ENCODE measurements around the gene ATP5PB. TPM values are rescaled to one million over a fixed set of nuclear protein-coding genes. Genes with fewer than 3 reads are reported as not detected.
A peak's percentile ranks its signal among the peaks of the same experiment; 100 is the strongest.

ATP5PB gene
- total and polyA plus RNA-seq, 3 experiments from 2014 or later, result 351 to 455 (median 360) TPM

DNA sequence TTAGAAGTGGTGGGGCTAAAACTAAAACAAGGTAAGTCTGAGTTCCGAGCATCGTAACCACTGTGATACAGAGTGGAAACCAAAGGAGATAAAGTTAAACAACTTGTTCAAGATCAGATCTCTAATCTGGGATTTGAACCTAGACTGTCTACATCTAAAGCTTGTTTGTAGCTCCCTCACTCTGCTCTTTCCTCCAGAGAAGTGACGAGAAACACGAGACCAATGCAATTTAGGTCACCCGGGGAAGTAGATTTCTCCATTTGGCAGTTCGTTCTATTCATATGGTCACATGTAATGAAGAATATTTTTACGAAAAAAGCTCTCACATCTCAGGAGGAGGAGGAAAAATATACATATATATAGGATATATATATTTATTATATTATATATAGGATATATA lies 52.4 kb downstream of the ATP5PB start:
- Mint-ChIP-seq H3K9me3 (peaks cover 0 to 2% (median under 1%) of the 10 kb centered on the region in 5 donors), H3K36me3 (peaks cover 0 to 8% (median 1%) of the 10 kb centered on the region in 3 donors), H3K27ac (no peak overlapping the region), H3K4me3 (no peak overlapping the region), H3K4me1 (peaks cover 42 to 56% (median 50%) of the 10 kb centered on the region in 3 donors), H3K27me3 (no peaks in the 10 kb centered on the region)
- Histone ChIP-seq H3K4me3 (ENCODE audit: low read length) (no peak overlapping the region), H3K36me3 (ENCODE audit: insufficient read depth, low read length) (no peaks in the 10 kb centered on the region), H3K9me3 (ENCODE audit: low read length) (peaks cover 2% of the 10 kb centered on the region), H3K4me1 (ENCODE audit: insufficient read depth, low read length) (peaks cover 42% of the 10 kb centered on the region), H3K27ac (ENCODE audit: low read depth, low read length) (no peak overlapping the region), H3K27me3 (ENCODE audit: insufficient read depth, low read length, poor library complexity, severe bottlenecking) (no peaks in the 10 kb centered on the region)
- ChIA-PET CTCF (interaction anchor here (1.2 kb wide), 1 partner anchor 11 kb away, joined by 3 read pairs; no protein-coding TSS in a partner anchor), POLR2A (no interaction called here)
- no peak for DNase-seq

DNA sequence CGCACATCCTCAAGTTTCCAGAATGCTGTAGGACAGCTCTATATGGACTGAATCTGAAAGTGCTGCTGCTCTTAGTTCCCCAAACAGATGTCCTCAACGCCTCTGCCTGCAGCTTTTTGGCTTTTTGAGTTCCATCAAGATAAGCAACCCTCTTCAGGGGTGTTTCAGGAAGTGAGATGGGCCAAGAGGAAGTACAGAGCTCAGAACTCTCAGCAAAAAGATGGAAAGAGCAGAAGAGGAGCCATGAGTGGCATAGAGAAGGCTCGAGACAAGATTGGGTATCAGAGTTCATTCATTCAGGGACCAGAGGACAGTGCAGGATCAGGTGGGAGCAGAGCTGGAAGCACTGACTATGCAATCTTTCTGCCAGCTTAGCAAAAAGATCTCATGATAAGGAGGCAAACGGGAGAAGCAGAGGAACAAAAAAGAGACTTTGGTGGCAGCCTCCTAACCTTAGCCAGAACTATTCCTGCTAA lies 54.4 kb downstream of the ATP5PB start, which contains the start of the genes ADORA3 and TMIGD3:
Gene ADORA3, minus strand, starts transcription at position 49 of the 476 bp plus-strand sequence. CDS start 279 bp downstream, outside the sequence.
Gene TMIGD3, minus strand, starts transcription at position 49 of the 476 bp plus-strand sequence. CDS start 279 bp downstream, outside the sequence.
- Histone ChIP-seq H3K27ac (ENCODE audit: low read depth, low read length) (no peak within 1 kb of the TSS), H3K27me3 (ENCODE audit: insufficient read depth, low read length, poor library complexity, severe bottlenecking) (no peaks in the 10 kb centered on the region), H3K4me1 (ENCODE audit: insufficient read depth, low read length) (peaks cover 59% of the 10 kb centered on the region), H3K4me3 (ENCODE audit: low read length) (no peak within 1 kb of the TSS), H3K9me3 (ENCODE audit: low read length) (no peaks in the 10 kb centered on the region), H3K36me3 (ENCODE audit: insufficient read depth, low read length) (no peaks in the 10 kb centered on the region)
- no peaks in the 10 kb centered on the region for H3K9me3 Mint-ChIP-seq
- H3K4me3 Mint-ChIP-seq, result peak within 1 kb of the TSS in 6 of 7 donors; percentile 2 to 84 (median 23)
- peaks cover 0 to under 1% (median 0%) of the 10 kb centered on the region in 3 donors for H3K36me3 Mint-ChIP-seq
- ChIA-PET POLR2A (no interaction called here), CTCF (interaction anchor here (0.7 to 1.9 kb wide), 4 partner anchors 17 to 266 kb away, joined by 3 to 7 read pairs (median 4); no protein-coding TSS in a partner anchor)
- no peak for DNase-seq
- H3K27me3 Mint-ChIP-seq, result no peaks in the 10 kb centered on the region
- H3K4me1 Mint-ChIP-seq, result peaks cover 57 to 70% (median 68%) of the 10 kb centered on the region in 3 donors
- peak within 1 kb of the TSS; percentile 8 to 88 (median 67) for H3K27ac Mint-ChIP-seq

DNA sequence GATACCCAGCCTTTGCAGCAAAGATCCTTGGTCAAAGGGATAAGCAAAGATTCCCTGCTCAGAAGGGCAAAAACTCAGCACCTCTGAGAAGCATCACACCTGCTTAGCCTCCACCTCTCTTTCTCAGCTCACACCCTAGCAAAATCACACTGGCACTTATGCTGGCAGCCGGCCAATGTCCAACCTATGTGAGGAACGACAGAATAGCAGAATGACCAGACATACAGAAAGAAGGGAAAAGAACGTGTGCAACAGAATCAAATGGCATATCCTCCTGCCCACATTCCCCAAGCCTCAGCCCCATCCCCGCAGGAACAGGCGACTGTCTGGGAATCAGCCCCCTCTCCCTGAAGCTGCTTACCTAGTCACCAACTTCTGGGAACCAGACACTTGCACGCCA lies 54.8 kb downstream of the ATP5PB start:
- H3K36me3 Mint-ChIP-seq, result no peaks in the 10 kb centered on the region
- H3K27me3 ChIP-seq (ENCODE audit: insufficient read depth, low read length, poor library complexity, severe bottlenecking), result no peaks in the 10 kb centered on the region
- no peak overlapping the region for H3K27ac ChIP-seq (ENCODE audit: low read depth, low read length)
- H3K4me1 ChIP-seq (ENCODE audit: insufficient read depth, low read length), result peaks cover 63% of the 10 kb centered on the region
- H3K9me3 Mint-ChIP-seq, result no peaks in the 10 kb centered on the region
- CTCF ChIA-PET, result interaction anchor here (0.7 to 1.9 kb wide), 3 partner anchors 18 to 26 kb away, joined by 3 to 7 read pairs (median 6); no protein-coding TSS in a partner anchor
- no peaks in the 10 kb centered on the region for H3K36me3 ChIP-seq (ENCODE audit: insufficient read depth, low read length)
- H3K9me3 ChIP-seq (ENCODE audit: low read length), result no peaks in the 10 kb centered on the region
- H3K4me1 Mint-ChIP-seq, result peaks cover 57 to 70% (median 70%) of the 10 kb centered on the region in 3 donors
- H3K27me3 Mint-ChIP-seq, result no peaks in the 10 kb centered on the region
- H3K27ac Mint-ChIP-seq, result peak overlapping the region in 5 of 8 donors; percentile 2 to 88 (median 74)
- POLR2A ChIA-PET, result no interaction called here
- no peak for DNase-seq
- no peak overlapping the region for H3K4me3 Mint-ChIP-seq
- no peak overlapping the region for H3K4me3 ChIP-seq (ENCODE audit: low read length)

DNA sequence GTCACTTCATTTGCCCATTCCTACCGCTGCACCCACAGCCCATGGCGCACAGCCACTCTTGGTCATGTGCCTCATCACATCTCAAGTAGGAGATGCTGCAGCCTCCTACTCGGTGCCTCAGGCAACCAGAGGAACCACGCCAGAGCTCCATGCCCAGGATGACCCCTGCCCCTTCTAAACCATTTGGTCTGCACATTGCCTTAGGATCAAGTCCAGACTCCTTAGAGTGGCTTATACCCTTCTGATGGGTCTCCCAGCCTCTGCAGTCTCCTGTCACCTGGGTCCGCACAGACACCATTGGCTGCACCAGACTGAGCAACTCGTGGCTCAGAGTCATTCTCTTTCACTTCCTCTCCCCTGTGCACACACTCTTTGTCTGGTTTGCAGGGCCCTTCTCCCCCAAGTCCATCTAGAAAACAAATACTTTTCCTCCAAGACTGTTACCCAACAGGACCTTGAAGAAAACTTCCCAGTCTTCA lies 56.4 kb downstream of the ATP5PB start:
- H3K36me3 ChIP-seq (ENCODE audit: insufficient read depth, low read length), result no peaks in the 10 kb centered on the region
- no peaks in the 10 kb centered on the region for H3K36me3 Mint-ChIP-seq
- H3K27ac ChIP-seq (ENCODE audit: low read depth, low read length), result no peak overlapping the region
- no peaks in the 10 kb centered on the region for H3K9me3 Mint-ChIP-seq
- H3K4me1 Mint-ChIP-seq, result peaks cover 64 to 70% (median 70%) of the 10 kb centered on the region in 3 donors
- H3K4me1 ChIP-seq (ENCODE audit: insufficient read depth, low read length), result peaks cover 70% of the 10 kb centered on the region
- DNase-seq, result no peak
- peak overlapping the region; percentile 47 to 91 (median 72) for H3K27ac Mint-ChIP-seq
- ChIA-PET CTCF (interaction anchor here (3.6 to 4.7 kb wide), 2 partner anchors 12 to 208 kb away, joined by 51 read pairs; no protein-coding TSS in a partner anchor), POLR2A (no interaction called here)
- no peak overlapping the region for H3K4me3 ChIP-seq (ENCODE audit: low read length)
- H3K4me3 Mint-ChIP-seq, result peak overlapping the region in 2 of 7 donors; percentile 7 to 35
- H3K27me3 Mint-ChIP-seq, result no peaks in the 10 kb centered on the region
- H3K27me3 ChIP-seq (ENCODE audit: insufficient read depth, low read length, poor library complexity, severe bottlenecking), result no peaks in the 10 kb centered on the region
- H3K9me3 ChIP-seq (ENCODE audit: low read length), result no peaks in the 10 kb centered on the region

DNA sequence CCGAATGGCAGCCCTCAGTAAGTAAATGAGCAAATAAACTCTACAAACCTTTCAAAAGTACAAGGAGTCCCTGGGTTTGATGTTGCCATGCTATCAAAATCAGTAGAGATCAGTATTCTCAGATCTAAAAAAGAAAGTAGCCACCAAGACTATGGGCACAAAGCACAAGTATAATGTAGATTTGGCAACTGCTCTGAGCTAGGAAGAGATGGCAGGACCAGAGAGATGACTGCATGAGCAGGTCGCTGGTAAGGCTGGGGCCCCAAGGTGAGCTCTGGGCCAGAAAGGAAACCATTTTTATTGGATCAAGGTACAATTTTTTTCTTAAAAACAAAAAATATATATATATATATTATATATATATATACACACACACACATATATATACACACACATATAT lies 57.3 kb downstream of the ATP5PB start:
- no peak overlapping the region for H3K4me3 ChIP-seq (ENCODE audit: low read length)
- no peak overlapping the region for H3K27ac ChIP-seq (ENCODE audit: low read depth, low read length)
- no peaks in the 10 kb centered on the region for H3K9me3 ChIP-seq (ENCODE audit: low read length)
- H3K4me3 Mint-ChIP-seq, result no peak overlapping the region
- no peaks in the 10 kb centered on the region for H3K9me3 Mint-ChIP-seq
- H3K4me1 Mint-ChIP-seq, result peaks cover 62% of the 10 kb centered on the region in 3 donors
- POLR2A ChIA-PET, result interaction anchor here (1.1 to 2.0 kb wide), 5 partner anchors 8 to 192 kb away, joined by 4 to 6 read pairs (median 4); partner anchors contain the start of genes ATP5PB and WDR77
- peaks cover 79% of the 10 kb centered on the region for H3K4me1 ChIP-seq (ENCODE audit: insufficient read depth, low read length)
- H3K27ac Mint-ChIP-seq, result peak overlapping the region; percentile 47 to 91 (median 72)
- H3K27me3 ChIP-seq (ENCODE audit: insufficient read depth, low read length, poor library complexity, severe bottlenecking), result no peaks in the 10 kb centered on the region
- no peaks in the 10 kb centered on the region for H3K27me3 Mint-ChIP-seq
- no peaks in the 10 kb centered on the region for H3K36me3 ChIP-seq (ENCODE audit: insufficient read depth, low read length)
- DNase-seq, result no peak
- CTCF ChIA-PET, result interaction anchor here (1.5 to 4.7 kb wide), 15 partner anchors 11 to 259 kb away, joined by 8 to 51 read pairs (median 13); partner anchors contain the start of genes ATP5PB, INKA2 and WDR77
- H3K36me3 Mint-ChIP-seq, result no peaks in the 10 kb centered on the region

DNA sequence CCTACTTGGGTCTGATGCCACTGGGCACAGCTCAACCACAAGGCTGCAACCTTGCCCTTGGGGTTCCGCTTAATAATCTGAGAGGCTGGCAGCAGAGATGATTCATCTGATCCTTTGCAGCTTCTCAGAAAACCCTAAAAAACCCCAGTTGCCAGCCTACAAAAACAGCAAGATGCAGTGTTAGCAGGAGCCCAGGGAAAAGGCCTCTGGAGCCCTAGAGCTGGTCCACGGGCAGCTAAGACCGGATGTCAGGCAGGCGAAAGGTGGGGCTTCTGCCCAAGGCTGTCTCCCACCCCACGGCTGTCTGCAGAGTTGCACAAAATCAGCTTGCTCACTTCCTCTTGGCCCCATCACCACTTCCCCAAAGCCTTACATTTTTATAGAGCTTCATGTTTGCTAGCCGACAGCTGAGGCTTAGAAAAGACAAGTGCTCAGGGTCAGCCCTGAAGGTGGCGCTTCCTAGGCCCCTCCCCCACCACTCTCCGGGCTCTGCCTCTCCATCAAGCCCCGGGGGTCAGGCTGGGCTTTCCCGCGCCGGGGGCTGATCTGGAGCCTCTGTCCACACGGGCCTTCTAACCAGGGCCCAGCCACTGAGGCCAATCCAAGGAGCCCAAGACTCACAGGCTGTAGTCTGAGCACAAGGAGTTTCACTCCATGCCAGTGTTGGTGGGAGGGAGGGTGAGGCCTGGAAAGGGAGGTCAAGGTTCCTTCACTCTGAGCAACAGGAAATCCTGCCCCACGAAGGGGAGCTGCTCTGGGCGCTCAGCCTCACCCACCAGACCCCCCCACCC lies 58.3 kb downstream of the ATP5PB start:
- H3K36me3 ChIP-seq (ENCODE audit: insufficient read depth, low read length), result no peaks in the 10 kb centered on the region
- no peaks in the 10 kb centered on the region for H3K27me3 ChIP-seq (ENCODE audit: insufficient read depth, low read length, poor library complexity, severe bottlenecking)
- peak overlapping the region; percentile 74 to 99 (median 96) for H3K27ac Mint-ChIP-seq
- no peaks in the 10 kb centered on the region for H3K9me3 ChIP-seq (ENCODE audit: low read length)
- no peaks in the 10 kb centered on the region for H3K9me3 Mint-ChIP-seq
- H3K27me3 Mint-ChIP-seq, result no peaks in the 10 kb centered on the region
- H3K4me1 ChIP-seq (ENCODE audit: insufficient read depth, low read length), result peaks cover 88% of the 10 kb centered on the region
- ChIA-PET CTCF (interaction anchor here (0.6 to 4.7 kb wide), 71 partner anchors 10 to 316 kb away, joined by 3 to 51 read pairs (median 7); partner anchors contain the start of genes ATP5PB, INKA2, RAP1A and WDR77), POLR2A (interaction anchor here (0.5 to 2.0 kb wide), 20 partner anchors 9 to 248 kb away, joined by 3 to 9 read pairs (median 3); partner anchors contain the start of genes ATP5PB and WDR77)
- peak; percentile 43 to 72 (median 52) for DNase-seq
- peak overlapping the region; percentile 22 to 88 (median 83) for H3K4me3 Mint-ChIP-seq
- no peaks in the 10 kb centered on the region for H3K36me3 Mint-ChIP-seq
- peaks cover 57 to 61% (median 60%) of the 10 kb centered on the region in 3 donors for H3K4me1 Mint-ChIP-seq
- H3K27ac ChIP-seq (ENCODE audit: low read depth, low read length), result peak overlapping the region; percentile 87
- peak overlapping the region; percentile 68 for H3K4me3 ChIP-seq (ENCODE audit: low read length)

DNA sequence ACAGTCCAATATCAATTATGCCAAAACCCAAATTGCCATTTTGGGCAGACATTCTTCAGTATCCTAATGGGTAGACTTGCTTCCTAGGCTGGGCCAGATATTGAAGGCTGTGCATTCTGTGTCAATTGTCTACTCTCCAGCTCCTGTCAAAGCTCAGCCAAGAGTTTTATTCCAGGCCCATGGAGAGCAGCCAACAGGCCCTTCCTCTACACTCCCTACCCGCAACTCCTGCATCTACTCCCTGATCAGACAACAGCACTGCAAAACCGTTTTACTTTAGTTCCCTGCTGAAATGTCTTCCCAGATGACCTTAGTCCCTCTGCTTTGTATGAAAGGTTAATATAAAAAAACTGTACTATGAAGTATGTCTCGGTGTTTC lies 60.7 kb downstream of the ATP5PB start:
- DNase-seq, result no peak
- Histone ChIP-seq H3K4me3 (ENCODE audit: low read length) (no peak overlapping the region), H3K27me3 (ENCODE audit: insufficient read depth, low read length, poor library complexity, severe bottlenecking) (no peaks in the 10 kb centered on the region), H3K36me3 (ENCODE audit: insufficient read depth, low read length) (no peaks in the 10 kb centered on the region), H3K9me3 (ENCODE audit: low read length) (no peaks in the 10 kb centered on the region), H3K4me1 (ENCODE audit: insufficient read depth, low read length) (peaks cover 74% of the 10 kb centered on the region), H3K27ac (ENCODE audit: low read depth, low read length) (no peak overlapping the region)
- ChIA-PET POLR2A (interaction anchor here (1.7 kb wide), 1 partner anchor 245 kb away, joined by 4 read pairs; no protein-coding TSS in a partner anchor), CTCF (interaction anchor here (1.2 to 4.7 kb wide), 7 partner anchors 12 to 259 kb away, joined by 3 to 51 read pairs (median 22); partner anchors contain the start of genes ATP5PB, RAP1A and WDR77)
- no peaks in the 10 kb centered on the region for H3K27me3 Mint-ChIP-seq
- H3K36me3 Mint-ChIP-seq, result no peaks in the 10 kb centered on the region
- H3K27ac Mint-ChIP-seq, result peak overlapping the region in 2 of 8 donors; percentile 55 to 74
- peaks cover 33 to 46% (median 44%) of the 10 kb centered on the region in 3 donors for H3K4me1 Mint-ChIP-seq
- H3K9me3 Mint-ChIP-seq, result no peaks in the 10 kb centered on the region
- no peak overlapping the region for H3K4me3 Mint-ChIP-seq
